ENCODE results near the gene SSH3.
A peak's percentile ranks its signal among the peaks of the same experiment; 100 is the strongest.

- TF ChIP-seq SIN3A (IDR thresholded peaks at IDR 0.05; ENCODE audit: low read depth) (no peak), CBX3 (IDR thresholded peaks at IDR 0.05; ENCODE audit: low read depth) (no peak), POLR2AphosphoS5 (IDR thresholded peaks at IDR 0.05; ENCODE audit: low read depth, low read length) (no peak), CTCF (IDR thresholded peaks at IDR 0.05 in 2 of 3, conservative IDR thresholded peaks at IDR 0.05 in 1 of 3; ENCODE audit: borderline replicate concordance in 1 of 3, insufficient read depth in 1 of 3, low read depth in 2 of 3, low read length in 2 of 3) (0 out of 6 replicates have a peak, but pooled peaks of 2 of the 3 experiments have one; percentile 12 to 15), ZNF274 (IDR thresholded peaks at IDR 0.05; ENCODE audit: low read depth, low read length) (no peak), REST (IDR thresholded peaks at IDR 0.05; ENCODE audit: low read depth) (no peak), EZH2 (IDR thresholded peaks at IDR 0.05) (no peak), MAX (IDR thresholded peaks at IDR 0.05) (no peak), POLR2A (IDR thresholded peaks at IDR 0.05; ENCODE audit: borderline replicate concordance, extremely low read depth, insufficient read depth, insufficient read length) (no peak), CEBPB (IDR thresholded peaks at IDR 0.05; ENCODE audit: low read depth) (no peak)
These were observed 8.3 kb downstream of the SSH3 start for GRCh38 chr11:67311556-67312082.

Data from HCT116 (cell line).